Esophagus (tissue), 2 donors: ENCODE measurements around the gene KIFC1. TPM values are rescaled to one million over a fixed set of nuclear protein-coding genes. Genes with fewer than 3 reads are reported as not detected.

Source experiments
- H3K27ac ChIP-seq, 2 donors: one replicate each; pipeline ENCODE4 v1.5.1; 2013; ENCODE audit warnings: low read depth in 2 of 2, mild to moderate bottlenecking in 2 of 2, inconsistent platforms in 1 of 2, low read length in 1 of 2, moderate library complexity in 1 of 2
- H3K27me3 ChIP-seq, 2 donors: one replicate each; pipeline ENCODE4 v1.6.1; 2013; ENCODE audit warnings: low read length in 2 of 2, control low read depth in 1 of 2, mild to moderate bottlenecking in 1 of 2; ENCODE audit not compliant: insufficient read depth in 2 of 2, control insufficient read depth in 1 of 2
- H3K36me3 ChIP-seq, 2 donors: one replicate each; pipeline ENCODE4 v1.6.1; 2013; ENCODE audit warnings: low read length in 1 of 2; ENCODE audit not compliant: control insufficient read depth in 2 of 2, insufficient read depth in 2 of 2
- H3K4me1 ChIP-seq, 2 donors: one replicate each; pipeline ENCODE4 v1.6.1; 2013; ENCODE audit warnings: low read length in 1 of 2; ENCODE audit not compliant: control insufficient read depth in 2 of 2, insufficient read depth in 2 of 2
- H3K4me3 ChIP-seq, 2 donors: one replicate each; pipeline ENCODE4 v1.5.1; 2013; ENCODE audit warnings: low read length in 2 of 2, mild to moderate bottlenecking in 2 of 2, low read depth in 1 of 2, moderate library complexity in 1 of 2
- H3K9me3 ChIP-seq, 2 donors: one replicate each; pipeline ENCODE4 v1.6.1; 2013; ENCODE audit warnings: mild to moderate bottlenecking in 2 of 2, low read depth in 1 of 2, low read length in 1 of 2, moderate library complexity in 1 of 2; ENCODE audit not compliant: control insufficient read depth in 2 of 2, insufficient read depth in 1 of 2
- WGBS, 2 donors: extraction: QIAGEN DNeasy Blood & Tissue Kit; methylation state at CpG; one replicate each; pipeline ENCODE4 v1.1.7; 2013; 5-methylcytosine and 5-hydroxymethylcytosine counted together
- polyA plus RNA-seq, 2 donors: library from polyadenylated mRNA; stranded (reverse); fragments of 200-250 nt; gene quantifications; one replicate each; pipeline ENCODE4 v1.2.3, GENCODE V29; 2013
- donor health status: healthy with polysubstance abuse.
- donor health status: Bipolar disorder and iron deficiency.

Gene KIFC1
- polyA plus RNA-seq, 2 donors: 12.5 to 15.0 TPM

GRCh38 chr6:33417128-33417902, 25.7 kb downstream of the KIFC1 start:
- peaks cover 0 to 9% of the 10 kb centered on the region in 2 donors for H3K4me1 ChIP-seq
- H3K9me3 ChIP-seq: no peaks in the 10 kb centered on the region
- peaks cover 5 to 27% of the 10 kb centered on the region in 2 donors for H3K36me3 ChIP-seq
- peak overlapping the region; percentile 92 to 94 for H3K27ac ChIP-seq
- WGBS, 2 donors: 1% methylated on average over 25 of the region's 25 CpGs
- H3K27me3 ChIP-seq: no peaks in the 10 kb centered on the region
- H3K4me3 ChIP-seq: peak overlapping the region; percentile 56 to 62

DNA sequence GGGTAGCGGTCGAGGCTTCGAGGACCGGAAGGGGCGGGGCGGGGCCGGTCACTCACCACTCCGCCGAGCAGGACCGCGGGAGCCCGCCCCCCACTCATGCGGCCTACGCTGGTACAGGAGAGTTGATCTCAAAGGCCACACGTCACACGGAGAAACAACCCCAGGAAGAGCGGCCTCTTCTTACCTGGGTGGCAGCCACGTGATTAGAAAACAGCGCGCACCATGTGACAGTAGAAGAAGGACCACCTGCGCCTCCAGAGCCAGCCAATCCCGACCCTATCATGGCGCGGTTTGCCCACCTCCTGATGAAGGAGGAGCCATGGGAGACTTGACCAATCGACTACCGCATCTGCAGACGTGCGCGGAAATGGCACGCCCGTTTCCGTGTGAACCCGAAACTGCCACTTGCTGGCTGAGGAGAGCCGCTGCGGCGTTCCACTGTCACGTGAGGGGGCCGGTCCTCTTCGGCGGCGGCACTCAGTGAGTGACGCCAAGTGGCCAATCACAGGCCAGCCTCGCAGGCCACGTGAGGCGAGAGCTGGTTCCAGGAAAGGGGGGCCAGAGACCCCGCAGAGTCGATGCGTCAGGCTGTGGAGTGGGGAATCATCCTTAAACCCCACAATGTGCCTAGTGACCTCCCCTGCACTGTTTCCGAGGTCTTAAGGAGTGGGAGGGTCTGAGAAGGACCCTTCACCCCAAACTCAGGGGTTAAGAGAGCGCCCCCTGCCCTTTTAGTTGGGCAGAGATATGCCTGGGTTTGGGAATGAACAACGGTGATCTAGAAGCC, 26.5 kb downstream of the KIFC1 start, which contains the start of gene CUTA:
Gene CUTA, minus strand, starts transcription at position 205 of the 787 bp plus-strand sequence. Its CDS starts 107 bp downstream, at position 98.
- Histone ChIP-seq H3K4me3 (peak within 1 kb of the TSS; percentile 56 to 62), H3K36me3 (peaks cover 5 to 21% of the 10 kb centered on the region in 2 donors), H3K27me3 (no peaks in the 10 kb centered on the region), H3K4me1 (peaks cover 0 to 8% of the 10 kb centered on the region in 2 donors), H3K9me3 (no peaks in the 10 kb centered on the region), H3K27ac (peak within 1 kb of the TSS; percentile 93 to 94)
- WGBS, 2 donors: 0% methylated on average over 51 of the region's 51 CpGs

GRCh38 chr6:33418690-33419291, 27.2 kb downstream of the KIFC1 start:
- WGBS, 2 donors: 35% methylated on average over 8 of the region's 8 CpGs
- Histone ChIP-seq H3K27me3 (no peaks in the 10 kb centered on the region), H3K4me3 (peak overlapping the region; percentile 34 to 42), H3K9me3 (no peaks in the 10 kb centered on the region), H3K27ac (peak overlapping the region; percentile 93 to 94), H3K4me1 (peaks cover 0 to 7% of the 10 kb centered on the region in 2 donors), H3K36me3 (peaks cover 5 to 15% of the 10 kb centered on the region in 2 donors)

DNA sequence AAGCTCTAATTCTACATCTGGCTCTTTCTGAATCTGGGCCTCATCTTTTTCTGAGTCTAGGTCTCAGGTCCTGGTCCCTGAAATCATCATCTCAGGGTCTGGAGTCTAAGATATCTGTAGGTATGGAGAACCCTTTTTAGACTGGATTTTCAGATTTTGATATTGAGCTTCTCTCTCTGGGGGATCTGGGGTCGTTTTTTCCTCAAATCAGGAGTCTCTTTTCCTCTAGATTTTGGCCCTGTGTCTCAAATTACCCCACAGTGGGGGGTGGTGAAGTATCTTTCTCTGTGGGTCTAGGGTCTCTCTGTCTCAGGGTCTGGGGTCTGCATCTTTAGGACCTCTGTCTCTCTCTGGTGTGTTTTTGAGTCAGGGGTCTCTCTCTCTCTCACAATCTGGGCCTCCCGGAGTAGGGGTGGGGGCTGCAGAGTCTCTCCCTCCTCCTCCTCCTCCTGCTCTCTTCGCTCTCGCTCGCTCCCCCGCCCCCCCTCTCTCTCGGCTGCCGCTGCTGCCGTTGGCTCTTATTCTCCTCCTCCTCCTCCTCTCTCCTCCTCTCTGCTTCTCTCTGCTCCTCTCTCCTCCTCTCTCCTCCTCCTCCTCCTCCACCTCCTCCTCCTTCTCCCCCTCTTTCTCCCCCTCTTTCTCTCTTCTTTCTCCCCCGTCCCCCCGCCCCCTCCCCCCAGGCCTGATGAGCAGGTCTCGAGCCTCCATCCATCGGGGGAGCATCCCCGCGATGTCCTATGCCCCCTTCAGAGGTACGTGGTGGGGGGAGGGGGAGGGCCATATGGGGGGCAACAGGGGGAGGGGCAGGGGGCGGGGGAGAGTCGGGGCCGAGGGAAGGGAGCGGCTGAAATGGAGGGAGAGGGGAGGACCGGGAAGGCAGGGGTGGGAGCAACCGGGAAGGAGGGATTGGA, 28.2 kb downstream of the KIFC1 start, which contains the start of gene SYNGAP1:
Gene SYNGAP1, plus strand, starts transcription at position 486 of the 911 bp plus-strand sequence. Its CDS starts 200 bp downstream, at position 686.
- Histone ChIP-seq H3K27ac (peak within 1 kb of the TSS; percentile 61 to 94), H3K4me1 (peaks cover 0 to 11% of the 10 kb centered on the region in 2 donors), H3K9me3 (no peaks in the 10 kb centered on the region), H3K4me3 (no peak within 1 kb of the TSS), H3K36me3 (peaks cover 5 to 8% of the 10 kb centered on the region in 2 donors), H3K27me3 (no peaks in the 10 kb centered on the region)
- WGBS, 2 donors: 3 to 4% methylated on average over 19 to 21 of the region's 22 CpGs

GRCh38 chr6:33420491-33421343, 29.1 kb downstream of the KIFC1 start:
- 63 to 65% methylated on average over 6 of the region's 6 CpGs for WGBS, 2 donors
- peak overlapping the region; percentile 23 to 61 for H3K27ac ChIP-seq
- peaks cover 0 to 15% of the 10 kb centered on the region in 2 donors for H3K4me1 ChIP-seq
- H3K36me3 ChIP-seq: peaks cover under 1 to 3% of the 10 kb centered on the region in 2 donors
- no peak overlapping the region for H3K4me3 ChIP-seq
- no peaks in the 10 kb centered on the region for H3K9me3 ChIP-seq
- no peaks in the 10 kb centered on the region for H3K27me3 ChIP-seq

DNA sequence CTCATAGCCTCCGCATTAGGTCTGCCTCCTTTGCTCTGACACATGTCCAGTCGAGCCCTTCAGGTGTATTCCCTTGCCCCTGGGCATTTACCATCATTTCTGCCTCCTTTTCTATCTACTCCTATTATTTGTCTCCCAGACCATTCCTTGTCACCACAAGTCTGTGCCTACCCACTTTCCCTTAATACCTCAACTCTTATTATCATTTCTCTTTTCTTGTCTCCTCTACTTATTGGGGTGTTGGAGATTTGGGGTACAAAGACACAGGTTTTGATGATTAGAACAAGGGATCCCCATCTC, 29.7 kb downstream of the KIFC1 start:
- WGBS, 2 donors: 72 to 80% methylated on average over 2 of the region's 2 CpGs
- Histone ChIP-seq H3K4me3 (no peak overlapping the region), H3K4me1 (peaks cover 0 to 15% of the 10 kb centered on the region in 2 donors), H3K27ac (no peak overlapping the region), H3K9me3 (no peaks in the 10 kb centered on the region), H3K27me3 (no peaks in the 10 kb centered on the region), H3K36me3 (no peaks in the 10 kb centered on the region)

- H3K27ac ChIP-seq: no peak overlapping the region
Observed at GRCh38 chr6:33423777-33424176, 32.2 kb downstream of the KIFC1 start.

DNA sequence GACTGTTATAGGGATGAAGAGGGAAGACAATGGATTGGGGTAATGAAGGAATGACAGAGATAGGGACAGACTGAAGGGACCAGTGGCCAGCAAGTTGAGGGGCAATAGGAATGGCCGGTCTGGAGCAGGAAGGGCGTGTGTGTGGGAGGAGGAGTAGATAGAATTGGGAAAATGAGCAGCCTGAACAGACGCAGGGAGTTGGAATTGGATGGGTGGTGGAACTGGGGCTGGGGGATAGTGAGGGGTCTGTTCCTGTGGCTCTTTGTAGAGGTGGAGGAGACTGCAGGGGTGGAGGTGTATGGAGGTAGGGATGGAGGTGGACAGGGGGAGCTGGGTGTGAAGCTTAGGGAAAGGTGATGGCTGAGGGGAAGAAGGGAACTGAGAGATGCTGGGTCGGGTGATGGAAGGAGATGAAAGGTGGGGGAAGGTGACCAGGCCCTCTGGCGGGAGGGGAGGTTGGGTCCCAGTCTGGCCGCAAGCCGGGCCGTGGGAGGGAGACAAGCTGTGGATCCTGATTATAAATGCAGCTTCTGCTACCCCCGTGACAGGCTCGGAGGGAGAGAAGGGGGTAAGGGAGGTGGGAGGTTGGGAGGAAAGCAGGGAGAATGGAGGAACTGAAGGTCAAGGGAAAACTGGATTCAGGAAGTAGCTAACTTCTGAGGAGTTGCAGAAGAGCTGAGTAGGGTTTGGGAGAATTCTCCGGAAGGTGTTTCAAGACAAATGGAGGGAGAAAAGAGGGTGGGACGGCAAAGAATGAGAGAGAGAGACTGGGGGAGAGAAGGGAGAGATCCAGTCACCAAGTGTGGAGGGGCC, 33.4 kb downstream of the KIFC1 start:
- H3K9me3 ChIP-seq: no peaks in the 10 kb centered on the region
- H3K36me3 ChIP-seq: no peaks in the 10 kb centered on the region
- H3K27ac ChIP-seq: peak overlapping the region; percentile 95 to 96
- peak overlapping the region; percentile 55 to 61 for H3K4me3 ChIP-seq
- H3K4me1 ChIP-seq: peaks cover 2 to 22% of the 10 kb centered on the region in 2 donors
- H3K27me3 ChIP-seq: no peaks in the 10 kb centered on the region
- WGBS, 2 donors: 15 to 16% methylated on average over 12 of the region's 12 CpGs

More at GRCh38 chr6:33423777-33424176, 32.2 kb downstream of the KIFC1 start:
- H3K36me3 ChIP-seq: no peaks in the 10 kb centered on the region
- WGBS, 2 donors: 89 to 94% methylated on average over 2 of the region's 2 CpGs
- H3K4me1 ChIP-seq: peaks cover 2 to 16% of the 10 kb centered on the region in 2 donors
- H3K4me3 ChIP-seq: no peak overlapping the region
- H3K27me3 ChIP-seq: no peaks in the 10 kb centered on the region
- H3K9me3 ChIP-seq: no peaks in the 10 kb centered on the region
